WTC11 (cell line): ENCODE measurements around the gene CCL7. TPM values are rescaled to one million over a fixed set of nuclear protein-coding genes. Genes with fewer than 3 reads are reported as not detected.

Experiments used
- ATAC-seq: fragments of 200-7000 bp; cut with Tn5 transposase; 2 replicates; pipeline ENCODE4 v1.10.0; 2021; ENCODE audit warnings: mild to moderate bottlenecking, moderate library complexity
- CTCF ChIA-PET: fragments of 300-600 bp; sonication (Branson Sonifier 250); formaldehyde crosslinking; loops from one replicate; lab custom pipeline; 2021; ENCODE audit warnings: antibody characterized with exemption; lab: Charles Lee
- POLR2A ChIA-PET: fragments of 350-600 bp; sonication (Branson Sonifier 250); formaldehyde crosslinking; loops from one replicate; lab custom pipeline; 2021; ENCODE audit warnings: antibody characterized with exemption; lab: Charles Lee
- DNase-seq: peaks from one replicate; pipeline ENCODE4 v3.0.0; 2021; ENCODE audit warnings: low spot score
- H3K27ac Mint-ChIP-seq: 2 replicates; pipeline ENCODE4 v1.8.0; 2021; ENCODE audit warnings: mixed read lengths
- H3K27me3 Mint-ChIP-seq: 2 replicates; pipeline ENCODE4 v1.8.0; 2021; ENCODE audit warnings: low read depth, mild to moderate bottlenecking, moderate library complexity, mixed read lengths
- H3K36me3 Mint-ChIP-seq: 2 replicates; pipeline ENCODE4 v1.8.0; 2021; ENCODE audit warnings: mixed read lengths
- H3K4me1 Mint-ChIP-seq: 2 replicates; pipeline ENCODE4 v1.8.0; 2022; ENCODE audit warnings: mixed read lengths
- H3K4me3 Mint-ChIP-seq: 2 replicates; pipeline ENCODE4 v1.8.0; 2021; ENCODE audit warnings: mild to moderate bottlenecking, moderate library complexity, mixed read lengths
- H3K9me3 Mint-ChIP-seq: 2 replicates; pipeline ENCODE4 v1.8.0; 2021; ENCODE audit warnings: mixed read lengths
- ATF3 ChIP-seq: sonication (generic); formaldehyde crosslinking; conservative IDR thresholded peaks from 2 replicates; pipeline ENCODE4 v1.8.1; 2022; ENCODE audit warnings: mild to moderate bottlenecking, missing genetic modification reagents
- ERG ChIP-seq: fragments of 250-450 bp; sonication (Bioruptor Pico); IDR thresholded peaks from 2 replicates; pipeline ENCODE4 v1.8.0; 2021; ENCODE audit warnings: mild to moderate bottlenecking
- ETV6 ChIP-seq: sonication (generic); formaldehyde crosslinking; IDR thresholded peaks from 2 replicates; pipeline ENCODE4 v1.8.1; 2022; ENCODE audit warnings: mild to moderate bottlenecking, missing genetic modification reagents
- FOXP1 ChIP-seq: sonication (generic); formaldehyde crosslinking; IDR thresholded peaks from 2 replicates; pipeline ENCODE4 v1.8.0; 2022; ENCODE audit warnings: missing genetic modification reagents, mild to moderate bottlenecking, moderate library complexity, borderline replicate concordance
- GRHL2 ChIP-seq: fragments of 250-450 bp; sonication (Bioruptor Pico); IDR thresholded peaks from 2 replicates; pipeline ENCODE4 v1.8.0; 2022; ENCODE audit warnings: mild to moderate bottlenecking, moderate library complexity; ENCODE audit not compliant: insufficient replicate concordance, severe bottlenecking
- NFE2L1 ChIP-seq: sonication (generic); formaldehyde crosslinking; IDR thresholded peaks from 2 replicates; pipeline ENCODE4 v1.8.1; 2023; ENCODE audit warnings: missing genetic modification reagents
- NR2C2 ChIP-seq: sonication (generic); formaldehyde crosslinking; IDR thresholded peaks from 2 replicates; pipeline ENCODE4 v1.8.0; 2022; ENCODE audit warnings: mild to moderate bottlenecking, missing genetic modification reagents
- RORB ChIP-seq: fragments of 250-450 bp; sonication (Bioruptor Pico); IDR thresholded peaks from 2 replicates; pipeline ENCODE4 v1.9.0; 2021; ENCODE audit warnings: mild to moderate bottlenecking
- SOX15 ChIP-seq: fragments of 250-450 bp; sonication (Bioruptor Pico); IDR thresholded peaks from 2 replicates; pipeline ENCODE4 v1.9.0; 2021; ENCODE audit warnings: mild to moderate bottlenecking
- TP53 ChIP-seq: sonication (generic); formaldehyde crosslinking; IDR thresholded peaks from 2 replicates; pipeline ENCODE4 v1.8.1; 2023; ENCODE audit warnings: mild to moderate bottlenecking, missing genetic modification reagents
- total RNA-seq: library from RNA; stranded (reverse); gene quantifications from 3 replicates; pipeline ENCODE4 v1.2.3, GENCODE V29; 2021
- TF ChIP-seq, protein P1 (sequence below): sonication (generic); formaldehyde crosslinking; IDR thresholded peaks from 2 replicates; pipeline ENCODE4 v1.8.1; 2023; ENCODE audit warnings: mild to moderate bottlenecking, moderate library complexity, missing genetic modification reagents
- TF ChIP-seq, protein P2 (sequence below): fragments of 200-600 bp; IDR thresholded peaks from 2 replicates; pipeline ENCODE4 v1.8.0; 2022; ENCODE audit warnings: antibody characterized with exemption
- TF ChIP-seq, protein P3 (sequence below): fragments of 250-450 bp; sonication (Bioruptor Pico); IDR thresholded peaks from 2 replicates; pipeline ENCODE4 v1.9.0; 2021; ENCODE audit warnings: mild to moderate bottlenecking
- TF ChIP-seq, protein P4 (sequence below): sonication (generic); formaldehyde crosslinking; IDR thresholded peaks from 2 replicates; pipeline ENCODE4 v1.8.1; 2022; ENCODE audit warnings: mild to moderate bottlenecking, moderate library complexity, missing genetic modification reagents

Gene CCL7
- total RNA-seq, 1 experiment from 2014 or later, result not detected

GRCh38 chr17:34222722-34223497, 47.1 kb upstream of the CCL7 start (continued):
- TF ChIP-seq, protein P1, sequence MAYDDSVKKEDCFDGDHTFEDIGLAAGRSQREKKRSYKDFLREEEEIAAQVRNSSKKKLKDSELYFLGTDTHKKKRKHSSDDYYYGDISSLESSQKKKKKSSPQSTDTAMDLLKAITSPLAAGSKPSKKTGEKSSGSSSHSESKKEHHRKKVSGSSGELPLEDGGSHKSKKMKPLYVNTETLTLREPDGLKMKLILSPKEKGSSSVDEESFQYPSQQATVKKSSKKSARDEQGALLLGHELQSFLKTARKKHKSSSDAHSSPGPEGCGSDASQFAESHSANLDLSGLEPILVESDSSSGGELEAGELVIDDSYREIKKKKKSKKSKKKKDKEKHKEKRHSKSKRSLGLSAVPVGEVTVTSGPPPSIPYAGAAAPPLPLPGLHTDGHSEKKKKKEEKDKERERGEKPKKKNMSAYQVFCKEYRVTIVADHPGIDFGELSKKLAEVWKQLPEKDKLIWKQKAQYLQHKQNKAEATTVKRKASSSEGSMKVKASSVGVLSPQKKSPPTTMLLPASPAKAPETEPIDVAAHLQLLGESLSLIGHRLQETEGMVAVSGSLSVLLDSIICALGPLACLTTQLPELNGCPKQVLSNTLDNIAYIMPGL (CRISPR knock-in tag), result no peak
- no peak for TF ChIP-seq RORB (CRISPR knock-in tag)
- TF ChIP-seq, protein P2, sequence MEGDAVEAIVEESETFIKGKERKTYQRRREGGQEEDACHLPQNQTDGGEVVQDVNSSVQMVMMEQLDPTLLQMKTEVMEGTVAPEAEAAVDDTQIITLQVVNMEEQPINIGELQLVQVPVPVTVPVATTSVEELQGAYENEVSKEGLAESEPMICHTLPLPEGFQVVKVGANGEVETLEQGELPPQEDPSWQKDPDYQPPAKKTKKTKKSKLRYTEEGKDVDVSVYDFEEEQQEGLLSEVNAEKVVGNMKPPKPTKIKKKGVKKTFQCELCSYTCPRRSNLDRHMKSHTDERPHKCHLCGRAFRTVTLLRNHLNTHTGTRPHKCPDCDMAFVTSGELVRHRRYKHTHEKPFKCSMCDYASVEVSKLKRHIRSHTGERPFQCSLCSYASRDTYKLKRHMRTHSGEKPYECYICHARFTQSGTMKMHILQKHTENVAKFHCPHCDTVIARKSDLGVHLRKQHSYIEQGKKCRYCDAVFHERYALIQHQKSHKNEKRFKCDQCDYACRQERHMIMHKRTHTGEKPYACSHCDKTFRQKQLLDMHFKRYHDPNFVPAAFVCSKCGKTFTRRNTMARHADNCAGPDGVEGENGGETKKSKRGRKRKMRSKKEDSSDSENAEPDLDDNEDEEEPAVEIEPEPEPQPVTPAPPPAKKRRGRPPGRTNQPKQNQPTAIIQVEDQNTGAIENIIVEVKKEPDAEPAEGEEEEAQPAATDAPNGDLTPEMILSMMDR, result no peak
- no peak for TF ChIP-seq NR2C2 (CRISPR knock-in tag)
- TF ChIP-seq TP53 (CRISPR knock-in tag), result no peak
- no peak for TF ChIP-seq NFE2L1
- TF ChIP-seq, protein P3, sequence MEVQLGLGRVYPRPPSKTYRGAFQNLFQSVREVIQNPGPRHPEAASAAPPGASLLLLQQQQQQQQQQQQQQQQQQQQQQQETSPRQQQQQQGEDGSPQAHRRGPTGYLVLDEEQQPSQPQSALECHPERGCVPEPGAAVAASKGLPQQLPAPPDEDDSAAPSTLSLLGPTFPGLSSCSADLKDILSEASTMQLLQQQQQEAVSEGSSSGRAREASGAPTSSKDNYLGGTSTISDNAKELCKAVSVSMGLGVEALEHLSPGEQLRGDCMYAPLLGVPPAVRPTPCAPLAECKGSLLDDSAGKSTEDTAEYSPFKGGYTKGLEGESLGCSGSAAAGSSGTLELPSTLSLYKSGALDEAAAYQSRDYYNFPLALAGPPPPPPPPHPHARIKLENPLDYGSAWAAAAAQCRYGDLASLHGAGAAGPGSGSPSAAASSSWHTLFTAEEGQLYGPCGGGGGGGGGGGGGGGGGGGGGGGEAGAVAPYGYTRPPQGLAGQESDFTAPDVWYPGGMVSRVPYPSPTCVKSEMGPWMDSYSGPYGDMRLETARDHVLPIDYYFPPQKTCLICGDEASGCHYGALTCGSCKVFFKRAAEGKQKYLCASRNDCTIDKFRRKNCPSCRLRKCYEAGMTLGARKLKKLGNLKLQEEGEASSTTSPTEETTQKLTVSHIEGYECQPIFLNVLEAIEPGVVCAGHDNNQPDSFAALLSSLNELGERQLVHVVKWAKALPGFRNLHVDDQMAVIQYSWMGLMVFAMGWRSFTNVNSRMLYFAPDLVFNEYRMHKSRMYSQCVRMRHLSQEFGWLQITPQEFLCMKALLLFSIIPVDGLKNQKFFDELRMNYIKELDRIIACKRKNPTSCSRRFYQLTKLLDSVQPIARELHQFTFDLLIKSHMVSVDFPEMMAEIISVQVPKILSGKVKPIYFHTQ (CRISPR knock-in tag), result no peak
- no peak for TF ChIP-seq ATF3
- no peak for TF ChIP-seq SOX15
- no peak for TF ChIP-seq GRHL2
- no peak for TF ChIP-seq ETV6 (CRISPR knock-in tag)
- TF ChIP-seq, all 79 proteins: peak for 0

DNA sequence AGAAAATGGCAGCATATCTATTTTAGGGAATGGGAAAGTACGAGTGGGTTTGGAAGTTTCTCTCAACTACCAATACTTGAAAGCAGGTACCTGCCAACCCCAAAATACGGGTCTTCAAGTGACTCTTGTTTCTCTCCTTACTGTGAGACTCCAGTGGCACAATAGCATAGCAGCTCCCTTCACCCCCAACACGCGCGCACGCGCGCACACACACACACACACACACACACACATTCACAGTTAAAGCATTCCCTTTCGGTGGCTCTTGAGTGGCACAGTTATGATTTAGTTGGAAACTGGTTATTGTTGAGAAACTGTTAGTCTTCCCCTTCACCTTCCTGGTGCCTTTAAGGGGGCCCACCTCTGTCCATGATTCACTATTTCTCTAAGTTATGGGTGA, 45.0 kb upstream of the CCL7 start:
- Mint-ChIP-seq H3K4me3 (no peak overlapping the region), H3K36me3 (peaks cover 9% of the 10 kb centered on the region), H3K27me3 (peaks cover 20% of the 10 kb centered on the region), H3K27ac (no peak overlapping the region), H3K9me3 (peaks cover 22% of the 10 kb centered on the region)
- POLR2A ChIA-PET, result no interaction called here
- CTCF ChIA-PET, result interaction anchor here (1.3 kb wide), 1 partner anchor 136 kb away, joined by 3 read pairs; no protein-coding TSS in a partner anchor
- no peak for DNase-seq
- no peak for TF ChIP-seq FOXP1 (CRISPR knock-in tag)
- no peak for TF ChIP-seq SOX15
- no peak for TF ChIP-seq NR2C2 (CRISPR knock-in tag)
- TF ChIP-seq, protein P4, sequence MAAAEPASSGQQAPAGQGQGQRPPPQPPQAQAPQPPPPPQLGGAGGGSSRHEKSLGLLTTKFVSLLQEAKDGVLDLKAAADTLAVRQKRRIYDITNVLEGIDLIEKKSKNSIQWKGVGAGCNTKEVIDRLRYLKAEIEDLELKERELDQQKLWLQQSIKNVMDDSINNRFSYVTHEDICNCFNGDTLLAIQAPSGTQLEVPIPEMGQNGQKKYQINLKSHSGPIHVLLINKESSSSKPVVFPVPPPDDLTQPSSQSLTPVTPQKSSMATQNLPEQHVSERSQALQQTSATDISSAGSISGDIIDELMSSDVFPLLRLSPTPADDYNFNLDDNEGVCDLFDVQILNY (CRISPR knock-in tag), result no peak
- TF ChIP-seq ERG (CRISPR knock-in tag), result no peak
- TF ChIP-seq, all 79 proteins: peak for 0
- no peak for ATAC-seq
- H3K4me1 Mint-ChIP-seq, result peaks cover 8% of the 10 kb centered on the region
